ENCODE results near the gene FADS1.

The FADS1 gene

GRCh38 chr11:61838501-61838900 is 21.7 kb upstream of the FADS1 start:
- in situ Hi-C loops (cut with HindIII; ENCODE audit: low sequenced_read_pairs): no loop called here
- H3K4me3 ChIP-seq (ENCODE audit: low read depth, low read length): no peak overlapping the region
- no peak for TF ChIP-seq CTCF (IDR thresholded peaks at IDR 0.05; ENCODE audit: low read depth, low read length, missing control alignments)
- no peak for DNase-seq (ENCODE audit: low read depth)

- DNase-seq (ENCODE audit: low read depth): no peak
- in situ Hi-C loops (cut with HindIII; ENCODE audit: low sequenced_read_pairs): no loop called here
- no peak overlapping the region for H3K4me3 ChIP-seq (ENCODE audit: low read depth, low read length)
- TF ChIP-seq CTCF (IDR thresholded peaks at IDR 0.05; ENCODE audit: low read depth, low read length, missing control alignments): no peak
These were observed 20.7 kb upstream of the FADS1 start for GRCh38 chr11:61837411-61838005.

GRCh38 chr11:61836193-61836592 is 19.4 kb upstream of the FADS1 start:
- in situ Hi-C loops (cut with HindIII; ENCODE audit: low sequenced_read_pairs): no loop called here
- no peak for DNase-seq (ENCODE audit: low read depth)
- H3K4me3 ChIP-seq (ENCODE audit: low read depth, low read length): no peak overlapping the region
- no peak for TF ChIP-seq CTCF (IDR thresholded peaks at IDR 0.05; ENCODE audit: low read depth, low read length, missing control alignments)

- TF ChIP-seq CTCF (IDR thresholded peaks at IDR 0.05; ENCODE audit: low read depth, low read length, missing control alignments): no peak
- in situ Hi-C loops (cut with HindIII; ENCODE audit: low sequenced_read_pairs): no loop called here
- no peak overlapping the region for H3K4me3 ChIP-seq (ENCODE audit: low read depth, low read length)
- no peak for DNase-seq (ENCODE audit: low read depth)
These were observed 17.7 kb upstream of the FADS1 start for GRCh38 chr11:61834278-61835048.

- TF ChIP-seq CTCF (IDR thresholded peaks at IDR 0.05; ENCODE audit: low read depth, low read length, missing control alignments): no peak
- in situ Hi-C loops (cut with HindIII; ENCODE audit: low sequenced_read_pairs): no loop called here
- DNase-seq (ENCODE audit: low read depth): no peak
- no peak overlapping the region for H3K4me3 ChIP-seq (ENCODE audit: low read depth, low read length)
These were observed 17.1 kb upstream of the FADS1 start for GRCh38 chr11:61833926-61834277.

- no peak for DNase-seq (ENCODE audit: low read depth)
- H3K4me3 ChIP-seq (ENCODE audit: low read depth, low read length): no peak overlapping the region
- in situ Hi-C loops (cut with HindIII; ENCODE audit: low sequenced_read_pairs): no loop called here
- TF ChIP-seq CTCF (IDR thresholded peaks at IDR 0.05; ENCODE audit: low read depth, low read length, missing control alignments): no peak
These were observed 16.7 kb upstream of the FADS1 start for GRCh38 chr11:61833471-61833870.
